GM21619 (cell line): ENCODE results near the gene PID1.
"Not testable (repeated sequence)": the region's sequence is repeated elsewhere in the genome, so short reads cannot be mapped to it uniquely, and the experiment has no call there.

Experiments used
- ATAC-seq: cut with Tn5 transposase; IDR thresholded peaks from one replicate; pipeline ENCODE4 v1.9.1; 2021; ENCODE audit not compliant: unreplicated experiment

PID1 gene

DNA sequence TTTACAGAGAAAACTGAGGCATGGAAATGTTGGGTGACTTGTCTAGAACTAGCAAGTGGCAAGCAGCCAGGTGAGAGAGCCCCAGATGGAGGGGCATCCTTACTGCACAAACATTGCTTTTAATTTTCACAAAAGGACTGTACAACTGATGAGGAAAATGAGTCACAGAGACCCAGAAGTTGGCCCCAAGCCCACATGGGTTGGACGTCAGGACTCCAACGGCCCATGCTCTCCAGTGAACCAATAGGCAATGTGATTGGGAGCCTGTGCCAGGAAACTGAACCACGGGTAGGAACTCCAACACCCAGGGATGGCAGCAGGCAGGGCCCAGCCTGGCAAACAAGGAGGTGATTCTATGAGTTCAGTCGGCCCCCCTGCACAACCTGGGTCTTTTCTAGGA lies 50.8 kb downstream of the PID1 start:
- ATAC-seq = no peak

DNA sequence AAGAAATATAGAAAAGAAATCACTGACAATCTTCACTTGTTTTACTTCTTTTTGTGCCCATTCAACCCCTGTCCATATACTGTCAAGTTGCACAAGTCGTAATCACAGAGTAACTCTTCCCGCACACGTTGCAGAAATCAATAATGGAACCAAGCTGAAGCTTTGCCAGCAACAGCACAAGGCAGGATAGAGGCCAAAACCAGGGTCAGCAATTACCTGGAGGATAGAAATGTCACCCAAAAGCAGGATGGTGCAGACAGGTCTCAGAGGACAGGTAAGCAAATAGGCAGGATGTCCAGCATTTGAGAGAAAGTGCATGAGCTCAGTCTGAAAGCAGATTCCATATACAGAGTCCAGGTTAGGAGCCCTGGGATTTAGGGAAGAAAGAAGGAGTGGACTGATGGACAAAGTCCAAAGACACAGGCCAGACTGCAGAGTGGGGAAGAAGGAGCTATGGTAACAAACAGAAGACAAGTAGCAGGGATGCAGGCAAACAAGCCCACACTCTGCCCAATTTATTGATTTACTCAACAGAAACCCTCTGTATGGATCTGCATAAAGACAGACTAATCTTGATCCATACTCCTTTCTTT lies 52.7 kb downstream of the PID1 start:
- ATAC-seq = no peak

DNA sequence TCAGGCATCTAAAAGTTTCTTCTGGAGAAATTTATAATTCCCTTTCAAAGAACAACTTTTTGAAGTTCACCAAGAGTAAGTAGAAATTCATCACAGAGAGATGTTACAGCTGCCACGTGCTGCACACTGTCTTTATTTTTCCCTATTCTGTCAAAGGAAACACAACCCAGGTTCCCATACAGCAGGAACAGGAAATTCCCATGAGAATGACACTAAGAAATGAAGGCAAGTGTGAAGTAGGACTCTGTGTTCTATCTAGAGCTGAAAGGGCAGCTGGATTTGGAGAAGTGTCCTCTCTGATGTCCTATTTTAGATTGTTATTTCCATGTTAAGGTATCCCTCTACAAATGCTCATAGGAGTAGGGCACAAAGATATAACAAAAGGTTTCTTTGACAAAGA lies 58.8 kb downstream of the PID1 start:
- ATAC-seq = no peak

DNA sequence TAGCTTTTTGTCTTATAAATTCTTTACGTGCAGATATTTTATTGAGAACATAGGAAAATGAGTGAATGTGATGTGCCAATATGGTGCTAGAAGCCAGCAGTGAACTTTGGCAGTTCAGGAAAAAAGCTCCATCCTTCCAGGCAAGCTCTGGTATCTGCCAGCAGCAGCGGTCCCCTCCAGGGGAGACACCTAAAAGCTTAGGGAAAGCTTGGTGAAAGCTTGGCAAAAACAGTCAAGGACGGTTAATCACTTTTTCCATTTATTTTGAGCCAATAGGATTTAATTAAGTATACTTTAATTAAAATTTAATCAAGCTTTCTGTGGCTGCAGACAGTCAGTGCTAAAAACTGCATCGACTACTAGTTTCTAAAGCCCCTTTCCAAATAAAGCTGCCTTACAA lies 60.4 kb downstream of the PID1 start:
- no peak for ATAC-seq

DNA sequence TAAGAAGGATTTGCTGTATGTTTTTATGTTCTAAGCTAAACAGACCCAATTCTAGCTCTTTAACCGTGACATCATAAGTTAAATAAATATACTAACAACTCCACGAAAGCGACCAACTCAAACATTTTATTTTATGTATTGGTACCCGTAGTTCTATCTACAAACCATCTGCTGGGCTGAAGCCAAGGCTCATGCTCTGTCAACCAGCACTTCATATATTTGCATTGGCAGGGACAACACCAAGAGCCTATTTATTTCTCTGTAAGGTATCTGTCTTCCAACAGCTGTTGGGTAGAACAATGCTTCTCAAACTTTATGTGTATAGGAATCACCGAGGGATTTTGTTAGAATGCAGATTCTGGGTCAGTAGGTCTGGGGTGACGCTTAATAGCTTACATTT lies 64.5 kb downstream of the PID1 start:
- no peak for ATAC-seq

DNA sequence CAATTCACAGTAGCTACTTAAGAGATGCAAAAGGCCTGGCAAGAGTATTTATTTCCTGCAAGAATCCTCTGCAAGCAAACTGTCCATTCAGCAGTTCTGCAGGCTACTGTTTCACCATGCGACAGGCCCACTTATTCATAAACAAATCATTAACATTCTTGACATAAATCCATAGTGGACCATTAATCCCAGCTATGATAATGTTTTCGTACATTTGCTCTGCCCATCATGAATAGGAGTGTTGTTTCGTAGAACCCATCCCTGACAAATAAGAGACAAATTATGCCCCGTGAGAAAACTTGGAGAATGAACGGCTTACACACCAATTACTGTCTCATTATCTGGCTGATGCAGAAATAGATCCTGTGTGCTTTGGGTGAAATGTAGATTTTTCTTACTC lies 65.4 kb downstream of the PID1 start:
- no peak for ATAC-seq

DNA sequence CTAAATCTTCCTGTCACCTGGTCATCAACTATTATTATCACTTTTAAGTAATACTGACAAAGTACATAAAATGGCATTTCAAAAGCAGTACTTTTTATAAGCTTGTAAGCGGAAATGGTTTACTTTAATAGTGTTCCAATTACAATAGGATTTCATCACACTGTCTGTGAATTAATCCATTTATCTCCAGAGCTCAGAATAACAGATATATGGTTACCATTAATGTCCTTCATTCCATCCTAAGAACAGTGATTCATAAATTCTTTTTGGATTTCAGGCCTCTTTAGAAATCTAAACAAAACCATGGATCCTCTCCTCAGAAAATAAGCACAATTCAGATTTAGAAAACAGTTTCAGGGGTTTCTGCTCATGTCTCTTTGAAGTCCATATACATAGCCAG lies 68.4 kb downstream of the PID1 start:
- ATAC-seq = no peak

DNA sequence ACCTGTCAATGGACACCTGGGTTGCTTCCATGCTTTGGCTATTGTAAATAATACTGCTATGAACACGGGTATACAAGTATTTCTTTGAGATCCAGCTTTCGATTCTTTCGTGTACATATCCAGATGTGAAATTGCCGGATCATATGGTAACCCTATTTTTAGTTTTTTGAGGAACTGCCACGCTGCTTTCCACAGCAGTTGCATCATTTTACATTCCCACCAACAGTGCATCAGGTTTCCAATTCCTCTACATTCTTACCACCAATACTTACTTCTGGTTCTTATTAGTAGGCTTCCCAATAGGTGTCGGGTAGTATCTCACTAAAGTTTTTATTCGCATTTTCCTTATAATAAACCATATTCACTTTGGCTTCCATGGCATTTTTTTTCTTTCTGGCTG lies 69.6 kb downstream of the PID1 start:
- no peak for ATAC-seq

DNA sequence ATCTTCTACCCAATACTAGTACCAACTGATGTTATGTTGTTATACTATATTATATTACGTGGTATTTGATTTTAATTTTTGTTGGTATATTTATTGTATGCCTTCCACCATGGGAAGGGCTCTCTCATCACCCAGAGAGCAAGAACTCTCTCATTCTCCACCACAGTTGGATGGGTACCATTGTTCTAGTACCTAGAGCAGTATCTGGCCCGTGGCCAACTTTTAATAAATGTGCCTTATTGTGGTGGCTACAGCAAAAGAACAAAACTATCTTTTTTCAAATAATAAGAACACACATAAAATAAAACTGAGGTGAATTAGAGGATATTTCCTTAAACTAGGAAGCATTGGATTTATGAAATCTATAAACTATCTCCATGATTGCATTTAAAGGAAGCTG lies 71.8 kb downstream of the PID1 start:
- ATAC-seq = no peak

DNA sequence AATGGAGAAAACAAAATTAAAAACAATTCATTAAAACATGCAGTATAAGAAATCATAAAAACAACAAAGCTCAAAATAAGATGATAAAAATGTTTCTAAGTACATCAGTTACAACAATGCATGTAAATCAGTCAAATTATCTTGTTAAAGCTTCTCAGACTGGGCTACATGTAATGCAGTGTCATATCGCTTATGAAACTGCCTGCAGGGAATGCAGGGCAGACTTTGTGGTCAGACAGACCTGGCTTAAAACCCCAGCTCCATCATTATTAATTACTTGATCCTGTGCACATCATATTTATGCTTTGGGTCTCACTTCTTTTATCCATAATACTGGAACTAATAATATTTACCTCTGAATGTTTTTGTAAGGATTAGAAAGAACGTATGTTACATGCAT lies 74.6 kb downstream of the PID1 start:
- no peak for ATAC-seq

DNA sequence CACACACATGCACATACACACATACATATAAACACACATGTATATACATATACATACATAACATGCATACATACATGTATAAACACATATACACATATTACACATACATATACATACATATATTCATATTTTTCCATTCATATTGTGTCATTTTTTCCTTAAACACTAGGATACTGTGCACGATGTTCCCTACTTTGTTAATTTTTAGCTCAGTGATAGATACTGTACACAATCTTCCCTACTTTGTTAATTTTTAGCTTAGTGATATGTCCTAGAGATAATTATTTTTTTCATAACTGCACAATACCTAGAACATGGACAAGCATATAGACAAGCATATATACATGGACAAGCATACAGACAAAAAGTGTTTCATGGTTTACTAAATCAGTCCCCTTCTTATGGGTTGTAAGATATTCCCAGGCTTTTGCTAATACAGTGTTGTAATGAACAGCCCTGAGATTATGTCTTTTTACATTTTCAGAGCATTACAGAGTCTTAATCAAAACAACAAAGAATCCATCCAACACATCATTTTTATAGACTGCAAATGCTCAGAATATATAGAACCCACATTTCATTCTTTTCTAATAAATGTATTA lies 75.6 kb downstream of the PID1 start:
- no peak for ATAC-seq

DNA sequence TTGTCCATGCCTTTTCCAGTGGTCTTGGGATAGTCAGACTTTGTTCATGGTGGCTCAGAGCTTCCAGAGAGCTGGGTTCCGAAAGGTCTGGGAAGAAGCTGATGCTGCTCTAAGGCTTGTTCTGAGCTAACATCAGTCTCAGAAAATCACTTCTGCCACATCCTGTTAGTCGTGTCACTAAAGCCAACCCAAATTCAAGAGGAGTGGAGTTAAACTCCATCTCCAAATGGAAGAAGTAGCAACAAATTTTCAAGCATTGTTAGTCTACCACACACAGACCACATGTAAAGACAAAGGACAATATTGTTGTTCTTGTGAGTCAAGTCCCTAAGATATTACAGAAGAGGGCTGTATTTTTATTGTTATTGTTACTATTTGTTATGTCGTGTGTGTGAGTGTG lies 77.8 kb downstream of the PID1 start:
- no peak for ATAC-seq

DNA sequence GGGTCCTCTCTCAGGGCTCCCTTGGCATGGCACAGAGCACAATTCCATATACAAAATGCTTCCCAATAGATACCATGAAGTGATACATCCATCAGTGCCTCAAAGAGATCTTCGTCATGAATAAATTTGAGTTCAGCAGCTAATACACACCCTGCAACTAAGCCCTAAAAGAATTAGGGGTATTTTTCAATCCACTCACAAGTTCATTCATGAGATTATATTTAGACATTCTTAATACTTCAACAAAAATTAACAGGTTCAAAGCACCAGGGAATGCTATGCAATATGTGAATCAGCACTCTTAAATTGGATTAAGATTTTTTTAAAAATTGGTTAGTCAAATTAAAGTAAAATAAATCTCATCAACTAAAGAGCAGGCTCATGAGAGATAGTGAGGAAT lies 79.7 kb downstream of the PID1 start:
- ATAC-seq = no peak

DNA sequence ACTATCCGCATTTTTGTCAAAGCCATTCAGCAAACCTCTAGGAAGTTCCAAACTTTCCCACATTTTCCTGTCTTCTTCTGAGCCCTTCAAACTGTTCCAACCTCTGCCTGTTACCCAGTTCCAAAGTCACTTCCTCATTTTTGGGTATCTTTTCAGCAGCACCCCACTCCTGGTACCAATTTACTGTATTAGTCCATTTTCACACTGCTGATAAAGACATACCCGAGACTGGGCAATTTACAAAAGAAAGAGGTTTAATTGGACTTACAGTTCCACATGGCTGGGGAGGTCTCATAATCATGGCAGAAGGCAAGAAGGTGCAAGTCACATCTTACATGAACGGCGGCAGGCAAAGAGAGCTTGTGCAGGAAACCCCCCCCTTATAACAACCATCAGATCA lies 84.0 kb downstream of the PID1 start:
- not testable (repeated sequence) for ATAC-seq

DNA sequence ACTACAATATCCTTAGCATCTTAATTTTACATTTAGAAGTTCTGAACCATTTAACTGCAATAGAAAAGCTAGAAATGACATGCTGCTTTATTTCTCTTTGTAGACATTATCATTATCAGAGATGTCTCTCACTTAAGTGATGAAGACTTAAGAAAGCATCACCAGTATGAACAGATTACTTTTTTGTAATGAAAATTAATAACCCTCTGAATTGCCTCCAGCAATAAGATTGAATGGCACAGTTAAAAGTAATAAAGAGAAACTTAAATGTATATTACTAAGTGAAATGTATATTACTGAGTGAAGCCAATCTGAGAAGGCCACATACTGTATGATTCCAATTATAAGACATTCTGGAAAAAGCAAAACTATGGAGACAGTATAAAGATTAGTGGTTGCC lies 89.4 kb downstream of the PID1 start:
- ATAC-seq = no peak

DNA sequence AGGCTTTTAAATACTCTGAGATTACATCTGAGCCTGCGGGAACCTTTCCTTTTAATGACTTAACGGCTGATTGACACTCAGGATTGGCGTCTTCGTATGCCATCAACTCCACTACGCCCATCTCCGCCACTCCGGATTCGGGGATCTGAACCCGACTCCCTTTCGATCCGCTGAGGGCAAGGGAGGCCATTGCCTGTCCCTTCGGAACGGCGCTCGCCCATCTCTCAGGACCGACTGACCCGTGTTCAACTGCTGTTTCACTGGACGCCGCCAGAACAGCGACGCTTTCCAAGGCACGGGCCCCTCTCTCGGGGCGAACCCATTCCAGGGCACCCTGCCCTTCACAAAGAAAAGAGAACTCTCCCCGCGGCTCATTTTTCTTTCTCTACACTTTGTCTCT lies 90.4 kb downstream of the PID1 start:
- no peak for ATAC-seq

DNA sequence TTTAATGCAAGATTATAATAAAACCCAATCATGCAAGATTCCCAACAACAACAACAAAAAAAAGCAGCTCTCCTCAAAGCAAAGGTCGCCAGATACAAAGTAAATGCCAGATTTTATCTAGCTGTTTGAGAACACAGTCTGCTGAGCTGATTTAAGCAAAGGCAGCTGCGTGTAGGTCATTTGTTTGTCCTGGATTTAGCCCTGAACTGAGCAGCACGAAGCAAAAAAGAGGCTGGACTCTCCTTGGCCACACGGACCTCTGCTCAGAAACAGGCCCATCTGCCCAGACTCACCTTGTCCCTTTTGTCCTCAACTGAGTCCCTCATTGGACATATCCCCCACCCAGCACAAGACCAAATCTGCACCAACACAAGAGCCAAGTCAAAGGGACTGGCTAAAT lies 91.5 kb downstream of the PID1 start:
- no peak for ATAC-seq

DNA sequence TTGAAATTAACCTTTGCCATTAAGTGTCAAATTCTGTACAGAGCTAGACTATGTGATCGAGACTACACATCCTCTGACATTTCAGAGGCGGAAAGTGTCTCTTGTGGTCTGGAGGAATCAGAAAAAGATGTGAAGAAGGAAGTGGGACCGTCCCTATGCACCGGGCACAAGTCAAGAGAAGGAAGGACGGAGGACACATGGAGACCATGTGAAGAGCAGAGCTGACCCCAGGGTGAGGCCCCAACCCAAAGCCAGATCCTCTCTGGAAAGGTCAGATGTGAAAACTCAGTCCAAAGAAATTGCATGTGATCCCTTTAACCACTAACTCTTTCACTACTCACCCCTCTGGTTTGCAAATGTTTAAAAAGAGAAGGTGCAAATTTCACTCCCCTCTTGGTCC lies 92.4 kb downstream of the PID1 start:
- no peak for ATAC-seq

DNA sequence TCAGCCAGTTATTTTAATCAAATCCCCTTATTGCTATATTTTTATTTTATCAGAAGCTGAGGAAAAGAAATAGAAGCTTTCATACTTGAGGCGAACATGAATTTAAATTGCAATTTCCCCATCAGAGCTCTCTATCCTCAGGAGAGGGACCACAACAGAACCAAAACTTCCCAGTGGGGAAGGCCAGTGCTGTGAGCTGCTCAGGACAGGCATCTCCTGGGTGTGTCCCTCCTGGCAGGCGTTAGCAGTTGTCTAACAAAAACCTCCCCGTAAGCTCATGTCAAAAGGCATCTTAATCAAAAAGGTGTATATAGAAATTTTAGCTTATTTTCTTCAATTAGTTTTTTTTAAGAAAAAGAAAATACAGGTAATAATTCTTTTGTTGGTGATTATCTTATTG lies 93.0 kb downstream of the PID1 start:
- no peak for ATAC-seq

DNA sequence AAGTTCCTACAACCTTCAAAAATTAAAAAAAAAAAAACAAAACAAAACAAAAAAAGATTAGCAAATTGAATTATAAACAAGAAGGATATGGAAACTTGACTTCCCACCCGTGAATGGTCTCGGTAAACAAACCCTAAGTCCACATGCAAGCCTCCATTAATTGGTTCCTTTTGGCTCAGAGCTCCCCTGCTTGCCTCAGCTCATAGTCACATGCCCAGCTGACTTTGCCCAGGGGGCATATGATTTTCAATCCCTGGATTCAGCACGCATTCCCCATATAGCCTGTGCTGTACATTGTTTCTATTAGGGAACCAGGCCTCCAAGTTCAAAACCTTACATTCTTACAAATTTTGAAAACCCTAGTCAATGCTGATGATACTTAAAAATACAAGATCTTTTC lies 95.0 kb downstream of the PID1 start:
- ATAC-seq = no peak

DNA sequence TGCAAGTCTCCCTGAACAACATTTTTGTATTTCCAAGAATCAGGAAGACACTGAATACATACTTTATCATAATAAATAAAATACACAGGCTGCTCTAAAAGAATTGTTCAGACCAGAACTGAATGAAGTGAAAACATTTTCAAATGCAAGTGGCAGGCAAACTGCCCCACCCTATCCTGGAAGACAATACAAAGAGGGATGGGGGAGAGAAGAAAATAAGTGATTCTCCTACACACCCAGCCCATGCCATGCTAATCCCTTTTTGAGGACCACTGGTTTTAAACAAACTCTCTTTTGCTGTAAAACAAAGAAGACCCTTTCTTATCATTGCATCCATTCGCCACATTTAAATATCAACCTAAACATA lies 95.6 kb downstream of the PID1 start:
- no peak for ATAC-seq

DNA sequence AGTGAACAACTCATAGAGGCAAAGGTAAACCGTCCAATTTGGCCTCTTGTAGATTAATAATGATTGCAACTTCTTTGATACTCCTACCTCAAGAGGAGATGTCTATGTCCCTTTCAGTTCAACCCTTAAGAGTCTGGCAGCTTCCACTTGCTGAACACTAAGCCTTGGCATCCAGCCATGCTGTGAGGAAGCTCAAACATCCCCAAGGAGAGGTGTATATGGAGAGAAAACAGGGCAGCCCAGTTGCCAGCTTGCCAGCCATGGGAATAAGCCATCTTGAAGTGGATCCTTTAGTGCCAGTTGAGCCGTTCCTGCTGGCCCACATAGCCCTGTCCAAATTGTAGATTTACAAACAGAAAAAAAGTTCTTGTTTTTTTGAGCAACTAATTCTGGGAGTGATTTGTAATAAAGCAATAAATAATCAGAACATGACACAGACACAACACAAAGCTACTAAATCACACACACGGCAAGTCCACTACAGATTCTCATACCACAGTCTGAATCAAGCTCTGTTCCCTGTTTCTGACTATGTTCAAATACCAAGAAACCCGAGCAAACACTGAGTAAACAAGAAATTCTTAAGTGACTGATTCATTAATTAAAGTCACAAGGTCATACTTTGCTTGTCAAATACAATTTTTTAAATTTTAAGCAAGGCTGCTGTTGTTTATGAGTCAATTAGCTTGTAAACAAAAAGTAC lies 96.1 kb downstream of the PID1 start:
- ATAC-seq = no peak

DNA sequence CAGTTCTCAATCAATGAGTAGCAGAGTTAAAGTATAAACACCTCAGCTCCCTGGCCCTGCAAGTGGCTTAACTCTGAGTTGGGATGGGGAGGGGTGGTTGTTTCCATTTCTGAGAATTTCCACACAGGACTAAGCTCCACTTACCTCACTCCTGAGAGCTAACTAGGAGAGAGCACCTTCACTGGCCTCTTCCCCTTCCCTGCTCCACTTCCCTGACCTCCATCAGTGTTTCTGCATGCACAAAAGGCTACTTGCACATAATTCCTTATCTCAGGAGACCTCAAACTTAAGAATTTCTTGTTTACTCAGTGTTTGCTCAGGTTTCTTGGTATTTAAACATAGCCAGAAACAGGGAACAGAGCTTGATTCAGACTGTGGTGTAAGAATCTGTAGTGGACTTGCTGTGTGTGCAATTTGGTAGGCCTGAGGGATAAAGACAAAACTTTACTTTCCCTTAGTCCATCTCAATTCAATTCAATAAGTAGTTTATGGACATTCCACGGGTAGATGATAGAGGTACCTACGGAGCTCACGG lies 97.2 kb downstream of the PID1 start:
- ATAC-seq = no peak
